Endothelial cell of umbilical vein (primary cell): ENCODE data around the gene IL4I1. TPM values are rescaled to one million over a fixed set of nuclear protein-coding genes. Genes with fewer than 3 reads are reported as not detected.

Source experiments
- BruUV-seq: library from RNA; stranded (reverse); fragments of 400-500 nt; replicated peaks from 2 replicates; lab custom pipeline; 2021; lab: Mats Ljungman, UMichigan
- CTCF ChIA-PET: fragments of 300-600, 350-600 bp; sonication (Branson Sonifier 250); formaldehyde crosslinking; loops from one replicate; lab custom pipeline; 2021; ENCODE audit warnings: antibody characterized with exemption, inconsistent platforms; lab: Charles Lee
- POLR2A ChIA-PET: fragments of 300-600, 350-600 bp; sonication (Branson Sonifier 250); formaldehyde crosslinking; loops from one replicate; lab custom pipeline; 2021; ENCODE audit warnings: antibody characterized with exemption, inconsistent platforms; lab: Charles Lee
- DNase-seq: peaks from one replicate; pipeline ENCODE4 v3.0.0-alpha.2; 2011; ENCODE audit warnings: low read depth, low spot score
- FAIRE-seq: peaks from 2 replicates; lab custom pipeline; 2011; peaks lifted over from hg19 to GRCh38; lab: Jason Lieb, UNC
- H2AFZ ChIP-seq: 2 replicates; pipeline ENCODE4 v1.6.0; 2012; ENCODE audit warnings: low read depth, low read length, control low read depth, inconsistent platforms
- H3K27ac ChIP-seq: 2 replicates; pipeline ENCODE4 v1.5.1; 2011; ENCODE audit warnings: low read depth, mild to moderate bottlenecking, control low read depth, low read length, moderate library complexity; ENCODE audit not compliant: insufficient read depth
- H3K27me3 ChIP-seq, 2 experiments: 2 replicates each; pipeline versions ENCODE4 v1.6.0 to v1.6.1; 2011; ENCODE audit warnings: low read length in 2 of 2, mixed read lengths in 1 of 2; ENCODE audit not compliant: control insufficient read depth in 2 of 2, insufficient read depth in 2 of 2
- H3K36me3 ChIP-seq, 2 experiments: 2 replicates in 1 of 2; 3 replicates in 1 of 2; pipeline ENCODE4 v1.5.1; 2011; ENCODE audit warnings: low read length in 2 of 2, mild to moderate bottlenecking in 1 of 2, moderate library complexity in 1 of 2; ENCODE audit not compliant: control insufficient read depth in 2 of 2, insufficient read depth in 2 of 2; ENCODE audit errors: extremely low read depth in 1 of 2
- H3K4me1 ChIP-seq: 3 replicates; pipeline ENCODE4 v1.5.1; 2011; ENCODE audit warnings: mild to moderate bottlenecking, low read length; ENCODE audit not compliant: control insufficient read depth, insufficient read depth; ENCODE audit errors: extremely low read depth
- H3K4me2 ChIP-seq: 2 replicates; pipeline ENCODE4 v1.6.1; 2011; ENCODE audit warnings: low read length, control low read depth, mixed read lengths; ENCODE audit not compliant: insufficient read depth
- H3K4me3 ChIP-seq, 3 experiments: fragments of 200-600 bp in 1 of 3; sonication (generic), shearing (Covaris generic) in 1 of 3; replicated peaks in 1 of 3; 2 replicates each; pipeline ENCODE4 v1.5.1; 2011 to 2016; ENCODE audit warnings: control low read depth in 3 of 3, low read length in 3 of 3, mild to moderate bottlenecking in 2 of 3, inconsistent platforms in 1 of 3, low read depth in 1 of 3, moderate library complexity in 1 of 3; ENCODE audit not compliant: insufficient read depth in 1 of 3
- H3K79me2 ChIP-seq: 2 replicates; pipeline ENCODE4 v1.6.0; 2012; ENCODE audit warnings: low read length, inconsistent platforms; ENCODE audit not compliant: control insufficient read depth, insufficient read depth
- H3K9ac ChIP-seq: replicated peaks from 2 replicates; pipeline ENCODE3; 2011; ENCODE audit warnings: low read length, control low read depth; ENCODE audit not compliant: insufficient read depth; ENCODE audit errors: extremely low read depth
- H3K9me1 ChIP-seq: replicated peaks from 3 replicates; pipeline ENCODE4 v1.6.0; 2011; ENCODE audit warnings: mild to moderate bottlenecking, low read length; ENCODE audit not compliant: control insufficient read depth, insufficient read depth; ENCODE audit errors: extremely low read depth
- H3K9me3 ChIP-seq: replicated peaks from 2 replicates; pipeline ENCODE4 v1.5.1; 2012; ENCODE audit warnings: low read length, inconsistent platforms; ENCODE audit not compliant: control insufficient read depth, insufficient read depth
- H4K20me1 ChIP-seq: replicated peaks from 2 replicates; pipeline ENCODE3; 2011; ENCODE audit warnings: mild to moderate bottlenecking, low read length; ENCODE audit not compliant: control insufficient read depth, insufficient read depth; ENCODE audit errors: extremely low read depth
- CTCF ChIP-seq, 2 donors: IDR thresholded peaks; 1 replicate in 1 of 2; 2 replicates in 1 of 2; pipeline ENCODE4 v1.5.1; 2011; ENCODE audit warnings: low read length in 2 of 2, mild to moderate bottlenecking in 2 of 2, moderate library complexity in 2 of 2, control low read depth in 1 of 2, inconsistent platforms in 1 of 2, low read depth in 1 of 2; ENCODE audit not compliant: insufficient read depth in 1 of 2; ENCODE audit errors: extremely low read depth in 1 of 2
- EZH2 ChIP-seq: IDR thresholded peaks from 2 replicates; pipeline ENCODE4 v1.6.1; 2012; ENCODE audit warnings: borderline replicate concordance, low read depth, mild to moderate bottlenecking, moderate library complexity, low read length, inconsistent platforms; ENCODE audit not compliant: severe bottlenecking
- FOS ChIP-seq: IDR thresholded peaks from 2 replicates; pipeline ENCODE4 v1.6.1; 2011; ENCODE audit warnings: mild to moderate bottlenecking, low read length, moderate library complexity, borderline replicate concordance; ENCODE audit not compliant: insufficient read depth
- GATA2 ChIP-seq: IDR thresholded peaks from 2 replicates; pipeline ENCODE4 v1.7.0; 2011; ENCODE audit warnings: low read depth, mild to moderate bottlenecking, moderate library complexity, mixed read lengths, low read length; ENCODE audit not compliant: insufficient read length, insufficient read depth
- JUN ChIP-seq: IDR thresholded peaks from 2 replicates; pipeline ENCODE4 v1.6.1; 2011; ENCODE audit warnings: borderline replicate concordance, low read depth; ENCODE audit not compliant: insufficient read length, insufficient read depth
- MAX ChIP-seq: IDR thresholded peaks from 2 replicates; pipeline ENCODE4 v1.6.1; 2011; ENCODE audit not compliant: insufficient read depth, insufficient read length
- MYC ChIP-seq: IDR thresholded peaks from one replicate; pipeline ENCODE4 v1.6.1; 2011; ENCODE audit warnings: mild to moderate bottlenecking, low read depth, low read length
- POLR2A ChIP-seq: IDR thresholded peaks from 2 replicates; pipeline ENCODE4 v1.6.1; 2012; ENCODE audit warnings: low read depth, mild to moderate bottlenecking, control low read depth, low read length
- POLR2AphosphoS5 ChIP-seq: IDR thresholded peaks from 2 replicates; pipeline ENCODE4 v1.6.1; 2012; ENCODE audit warnings: low read depth, mild to moderate bottlenecking, control low read depth, low read length, moderate library complexity; ENCODE audit not compliant: insufficient read depth
- dilution Hi-C: fragments of 300-500 bp; cut with MboI; formaldehyde crosslinking; loops from one replicate; pipeline ENCODE4 v1.15.0; 2019; ENCODE audit warnings: low sequenced_read_pairs; ENCODE audit not compliant: extremely low pct_ligation_motif_present
- intact Hi-C: fragments of 100-400 bp; cut with micrococcal nuclease; formaldehyde crosslinking; loops from one replicate; pipeline ENCODE4 v1.10.0; 2022
- polyA plus RNA-seq, 4 experiments: library from polyadenylated mRNA; depleted of rRNA in 3 of 4; stranded (reverse) in 3 of 4; unstranded in 1 of 4; fragments of >200 nt; gene quantifications; 2 replicates each; pipeline versions ENCODE4 v1.2.1 to v1.2.3, GENCODE V29; 2011 to 2012; ENCODE audit warnings: missing spikeins in 1 of 4
- total RNA-seq: library from RNA; stranded (reverse); gene quantifications from 2 replicates; pipeline ENCODE4 v1.2.3, GENCODE V29; 2021

Gene IL4I1
- total and polyA plus RNA-seq, 2 donors (not counting 3 experiments of a cell fraction or from before 2014, with no cell fraction given) = 5.0 to 5.6 TPM

DNA sequence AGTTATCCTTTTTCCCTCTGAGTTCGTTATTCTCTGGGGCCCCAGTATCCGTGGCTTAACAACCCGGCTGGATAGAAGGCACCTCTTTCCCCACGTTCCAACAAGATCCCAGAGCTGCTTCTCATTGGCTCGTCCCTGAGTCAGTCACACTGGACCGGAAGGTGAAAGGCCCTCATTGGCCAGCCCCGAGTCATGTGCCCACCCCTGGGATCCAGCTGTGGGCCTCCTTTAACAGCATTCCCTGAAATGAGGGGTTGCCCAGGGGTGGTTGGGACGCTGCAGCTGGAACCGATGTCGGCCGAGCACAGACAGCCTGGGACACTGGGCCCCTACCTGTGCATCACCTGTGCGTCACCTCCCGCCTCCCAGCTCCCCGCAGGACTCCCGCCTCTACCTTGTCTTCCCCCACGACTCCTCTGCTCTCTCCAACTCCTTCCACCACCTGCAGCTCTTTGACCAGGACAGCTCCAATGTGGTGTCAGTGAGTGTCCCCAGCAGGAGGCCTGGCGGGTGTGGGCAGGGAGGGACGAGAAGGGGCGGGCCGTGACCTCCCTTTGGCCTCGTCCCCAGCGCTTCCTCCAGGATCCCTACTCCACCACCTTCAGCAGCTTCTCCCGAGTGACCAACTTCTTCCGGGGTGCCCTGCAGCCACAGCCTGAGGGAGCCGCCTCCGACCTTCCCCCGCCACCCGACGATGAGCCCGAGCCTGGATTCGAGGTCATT is 14.9 kb downstream of the IL4I1 start:
- Histone ChIP-seq H4K20me1 (no peaks in the 10 kb centered on the region), H3K4me2 (no peak overlapping the region), H3K9ac (no peak overlapping the region), H3K79me2 (no peaks in the 10 kb centered on the region), H3K9me1 (no peaks in the 10 kb centered on the region), H3K9me3 (no peaks in the 10 kb centered on the region), H3K4me1 (peaks cover 7% of the 10 kb centered on the region), H3K36me3 (peaks cover 18 to 45% of the 10 kb centered on the region in 2 experiments), H3K4me3 (no peak overlapping the region), H3K27me3 (no peaks in the 10 kb centered on the region), H3K27ac (no peak overlapping the region), H2AFZ (no peak overlapping the region)
- no TSS peak for BruUV-seq
- FAIRE-seq = no peak
- dilution Hi-C loops = no loop called here
- DNase-seq = no peak
- POLR2A ChIA-PET = no interaction called here
- no peak for TF ChIP-seq MYC
- no peak for TF ChIP-seq JUN
- no peak for TF ChIP-seq POLR2AphosphoS5
- no peak for TF ChIP-seq EZH2
- TF ChIP-seq GATA2 = no peak
- no peak for TF ChIP-seq POLR2A
- no peak for TF ChIP-seq MAX
- TF ChIP-seq CTCF (IDR thresholded peaks at IDR 0.05; ENCODE audit: extremely low read depth in 1 of 2, insufficient read depth in 1 of 2, low read depth in 1 of 2, low read length in 2 of 2) = no peak
- TF ChIP-seq FOS = no peak
- intact Hi-C loops = no loop called here
- CTCF ChIA-PET = interaction anchor here (0.9 kb wide), 1 partner anchor 9 kb away, joined by 3 read pairs; no protein-coding TSS in a partner anchor
